DND-41 (cell line): Measurements from ENCODE around the gene GPBP1L1.

ENCODE experiments used
- ATAC-seq: fragments of 200-7000 bp; cut with Tn5 transposase; 3 replicates; pipeline ENCODE4 v1.9.1; 2021; ENCODE audit warnings: low read depth; ENCODE audit not compliant: insufficient read depth
- DNase-seq: peaks from one replicate; pipeline ENCODE4 v3.0.0-alpha.2; 2020
- H2AFZ ChIP-seq: 2 replicates; pipeline ENCODE4 v1.6.0; 2012; ENCODE audit warnings: low read depth, low read length
- H3K27ac ChIP-seq: 2 replicates; pipeline ENCODE4 v1.5.1; 2012; ENCODE audit warnings: low read length, inconsistent platforms
- H3K27me3 ChIP-seq: fragments of 200-600 bp; sonication (generic); 2 replicates; pipeline ENCODE4 v1.6.0; 2012; ENCODE audit warnings: low read length, mild to moderate bottlenecking, inconsistent platforms; ENCODE audit not compliant: insufficient read depth, poor library complexity
- H3K36me3 ChIP-seq: 2 replicates; pipeline ENCODE4 v1.5.1; 2012; ENCODE audit warnings: low read length, inconsistent platforms; ENCODE audit not compliant: insufficient read depth
- H3K4me1 ChIP-seq: 2 replicates; pipeline ENCODE4 v1.5.1; 2012; ENCODE audit warnings: mild to moderate bottlenecking, low read length; ENCODE audit not compliant: insufficient read depth
- H3K4me2 ChIP-seq: 2 replicates; pipeline ENCODE4 v1.6.0; 2012; ENCODE audit warnings: mild to moderate bottlenecking, moderate library complexity, low read length, inconsistent platforms; ENCODE audit not compliant: insufficient read depth
- H3K4me3 ChIP-seq, 2 experiments: fragments of 200-600 bp in 1 of 2; shearing (Covaris generic) in 1 of 2; 2 replicates each; pipeline ENCODE4 v1.5.1; 2012 to 2016; ENCODE audit warnings: inconsistent platforms in 2 of 2, low read length in 2 of 2, mild to moderate bottlenecking in 2 of 2, low read depth in 1 of 2, moderate library complexity in 1 of 2
- H3K79me2 ChIP-seq: 2 replicates; pipeline ENCODE4 v1.6.0; 2012; ENCODE audit warnings: low read length, inconsistent platforms; ENCODE audit not compliant: insufficient read depth
- H3K9ac ChIP-seq: 2 replicates; pipeline ENCODE4 v1.6.0; 2012; ENCODE audit warnings: low read depth, mild to moderate bottlenecking, inconsistent platforms, low read length, moderate library complexity
- H3K9me3 ChIP-seq: 2 replicates; pipeline ENCODE4 v1.5.1; 2012; ENCODE audit warnings: low read length, moderate library complexity, mild to moderate bottlenecking, inconsistent platforms; ENCODE audit not compliant: insufficient read depth, severe bottlenecking
- H4K20me1 ChIP-seq: 2 replicates; pipeline ENCODE4 v1.6.0; 2012; ENCODE audit warnings: low read length; ENCODE audit not compliant: insufficient read depth
- EZH2 ChIP-seq: IDR thresholded peaks from 3 replicates; pipeline ENCODE4 v1.6.1; 2012; ENCODE audit warnings: borderline replicate concordance, low read depth, mild to moderate bottlenecking, moderate library complexity, low read length, inconsistent platforms; ENCODE audit not compliant: severe bottlenecking
- TF ChIP-seq, protein P1 (sequence below): IDR thresholded peaks from 2 replicates; pipeline ENCODE4 v1.5.1; 2012; ENCODE audit warnings: borderline replicate concordance, low read length, moderate library complexity, mild to moderate bottlenecking; ENCODE audit not compliant: poor library complexity, severe bottlenecking; ENCODE audit errors: extremely low read depth

Gene GPBP1L1

DNA sequence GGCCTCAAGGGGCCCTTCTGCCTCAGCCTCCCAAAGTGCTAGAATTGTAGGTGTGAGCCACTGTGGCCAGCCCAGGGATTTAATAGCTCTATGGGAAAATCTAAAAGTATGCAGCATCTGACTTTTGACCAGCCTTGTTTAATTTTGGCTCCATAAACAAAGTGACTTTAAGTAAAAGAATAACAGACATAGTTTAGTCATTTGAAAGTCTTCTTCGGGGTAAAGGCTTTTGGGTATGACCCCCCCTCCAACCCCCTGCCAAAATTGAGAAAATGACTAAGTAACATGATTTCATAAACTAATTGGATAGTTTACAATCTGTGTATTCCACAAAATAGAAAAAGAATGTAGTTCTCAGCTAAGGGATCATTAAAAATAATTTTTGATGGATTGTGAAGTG lies 17.0 kb downstream of the GPBP1L1 start:
- H3K4me3 ChIP-seq: no peak overlapping the region
- no peaks in the 10 kb centered on the region for H3K27me3 ChIP-seq
- H3K27ac ChIP-seq: no peak overlapping the region
- H3K4me2 ChIP-seq: no peak overlapping the region
- no peak for ATAC-seq
- no peaks in the 10 kb centered on the region for H3K4me1 ChIP-seq
- no peak for DNase-seq
- H2AFZ ChIP-seq: no peak overlapping the region
- peaks cover 20% of the 10 kb centered on the region for H3K36me3 ChIP-seq
- H3K9me3 ChIP-seq: no peaks in the 10 kb centered on the region
- H3K79me2 ChIP-seq: peaks cover 100% of the 10 kb centered on the region
- TF ChIP-seq, protein P1, sequence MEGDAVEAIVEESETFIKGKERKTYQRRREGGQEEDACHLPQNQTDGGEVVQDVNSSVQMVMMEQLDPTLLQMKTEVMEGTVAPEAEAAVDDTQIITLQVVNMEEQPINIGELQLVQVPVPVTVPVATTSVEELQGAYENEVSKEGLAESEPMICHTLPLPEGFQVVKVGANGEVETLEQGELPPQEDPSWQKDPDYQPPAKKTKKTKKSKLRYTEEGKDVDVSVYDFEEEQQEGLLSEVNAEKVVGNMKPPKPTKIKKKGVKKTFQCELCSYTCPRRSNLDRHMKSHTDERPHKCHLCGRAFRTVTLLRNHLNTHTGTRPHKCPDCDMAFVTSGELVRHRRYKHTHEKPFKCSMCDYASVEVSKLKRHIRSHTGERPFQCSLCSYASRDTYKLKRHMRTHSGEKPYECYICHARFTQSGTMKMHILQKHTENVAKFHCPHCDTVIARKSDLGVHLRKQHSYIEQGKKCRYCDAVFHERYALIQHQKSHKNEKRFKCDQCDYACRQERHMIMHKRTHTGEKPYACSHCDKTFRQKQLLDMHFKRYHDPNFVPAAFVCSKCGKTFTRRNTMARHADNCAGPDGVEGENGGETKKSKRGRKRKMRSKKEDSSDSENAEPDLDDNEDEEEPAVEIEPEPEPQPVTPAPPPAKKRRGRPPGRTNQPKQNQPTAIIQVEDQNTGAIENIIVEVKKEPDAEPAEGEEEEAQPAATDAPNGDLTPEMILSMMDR: no peak
- no peak for TF ChIP-seq EZH2
- H3K9ac ChIP-seq: no peak overlapping the region
- peaks cover 77% of the 10 kb centered on the region for H4K20me1 ChIP-seq

DNA sequence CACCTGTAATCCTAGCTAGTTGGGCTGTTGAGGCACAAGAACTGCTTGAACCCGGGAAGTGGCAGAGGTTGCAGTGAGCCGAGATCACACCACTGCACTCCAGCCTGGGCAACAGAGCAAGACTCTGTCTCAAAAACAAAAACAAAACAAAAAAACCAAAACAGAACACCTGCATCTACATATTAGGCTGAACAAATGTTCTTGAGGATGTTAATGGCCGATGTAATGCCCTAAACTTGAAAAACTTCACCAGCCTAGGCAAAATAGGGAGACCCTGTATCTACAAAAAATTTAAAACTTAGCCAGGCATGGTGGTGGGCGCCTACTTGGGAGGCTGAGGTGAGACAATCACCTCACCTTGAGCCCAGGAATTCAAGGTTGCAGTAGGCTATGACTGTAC lies 17.8 kb downstream of the GPBP1L1 start:
- H3K79me2 ChIP-seq: peaks cover 100% of the 10 kb centered on the region
- no peaks in the 10 kb centered on the region for H3K9me3 ChIP-seq
- peaks cover 70% of the 10 kb centered on the region for H4K20me1 ChIP-seq
- H3K36me3 ChIP-seq: peaks cover 17% of the 10 kb centered on the region
- no peak for ATAC-seq
- H3K4me1 ChIP-seq: no peaks in the 10 kb centered on the region
- H3K27ac ChIP-seq: no peak overlapping the region
- no peak for TF ChIP-seq EZH2
- TF ChIP-seq, protein P1: no peak
- H3K4me3 ChIP-seq: no peak overlapping the region
- no peak overlapping the region for H2AFZ ChIP-seq
- no peak for DNase-seq
- H3K27me3 ChIP-seq: no peaks in the 10 kb centered on the region
- H3K4me2 ChIP-seq: no peak overlapping the region
- no peak overlapping the region for H3K9ac ChIP-seq

DNA sequence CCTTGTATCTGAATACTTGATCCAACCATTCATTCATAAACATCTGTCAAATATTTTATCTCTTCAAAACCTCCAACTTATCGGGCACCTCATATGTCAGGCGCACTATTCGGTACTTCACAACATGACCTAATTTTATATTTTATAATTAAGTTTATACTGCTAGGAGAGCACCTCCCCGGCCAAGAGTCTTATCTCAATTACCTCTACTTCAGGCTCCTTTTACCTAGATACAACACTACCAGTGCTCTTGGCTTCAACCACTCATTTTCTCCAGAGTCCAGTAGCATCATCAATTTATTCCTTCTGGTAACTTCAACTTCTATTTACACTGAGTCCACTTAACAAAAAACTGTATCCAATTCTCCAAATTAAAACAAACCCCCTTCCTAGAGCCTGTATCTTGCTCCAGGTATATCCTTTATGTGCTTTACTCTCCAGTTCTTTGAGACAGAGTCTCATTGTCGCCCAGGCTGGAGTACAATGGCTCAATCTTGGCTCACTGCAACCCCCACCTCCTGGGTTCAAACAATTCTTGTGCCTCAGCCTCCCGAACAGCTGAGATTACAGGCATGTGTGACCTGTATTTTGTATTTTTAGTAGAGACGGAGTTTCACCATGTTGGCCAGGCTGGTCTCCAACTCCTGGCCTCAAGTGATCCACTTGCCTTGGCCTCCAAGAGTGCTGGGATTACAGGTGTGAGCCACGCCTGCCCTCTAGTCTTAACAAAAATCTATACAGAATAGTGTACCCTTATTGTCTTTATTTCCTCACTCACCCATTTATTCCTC lies 18.8 kb downstream of the GPBP1L1 start:
- ATAC-seq (no peak), DNase-seq (no peak)
- Histone ChIP-seq H3K36me3 (peaks cover 12% of the 10 kb centered on the region), H3K4me1 (no peaks in the 10 kb centered on the region), H3K9me3 (no peaks in the 10 kb centered on the region), H3K4me3 (no peak overlapping the region), H4K20me1 (peaks cover 69% of the 10 kb centered on the region), H3K27me3 (no peaks in the 10 kb centered on the region), H2AFZ (no peak overlapping the region), H3K79me2 (peaks cover 100% of the 10 kb centered on the region), H3K4me2 (no peak overlapping the region), H3K27ac (no peak overlapping the region), H3K9ac (no peak overlapping the region)
- TF ChIP-seq EZH2: no peak
- TF ChIP-seq, protein P1: no peak
